Naive thymus-derived CD8-positive, alpha-beta T cell (primary cell): ENCODE results near the gene ARMC9. TPM values are rescaled to one million over a fixed set of nuclear protein-coding genes. Genes with fewer than 3 reads are reported as not detected.
"Not testable (repeated sequence)": the region's sequence is repeated elsewhere in the genome, so short reads cannot be mapped to it uniquely, and the experiment has no call there.

Experiments used
- ATAC-seq, 2 donors: fragments of 150-1000 bp; cut with Tn5 transposase in 1 of 2; sonication (Bioruptor Pico), chemical (Tn5 transposase) in 1 of 2; 1 replicate in 1 of 2; 2 replicates in 1 of 2; pipeline ENCODE4 v1.10.0; 2021; ENCODE audit warnings: mild to moderate bottlenecking in 2 of 2, moderate library complexity in 2 of 2
- POLR2A ChIA-PET: fragments of 350-600 bp; sonication (Branson Sonifier 250); formaldehyde crosslinking; loops from one replicate; lab custom pipeline; 2021; ENCODE audit warnings: antibody characterized with exemption; lab: Charles Lee
- DNase-seq, 10 donors: peaks; one replicate each; pipeline versions ENCODE4 v3.0.0 to v3.0.0-alpha.2; 2020 to 2022
- H3K27ac Mint-ChIP-seq, 10 donors: one replicate each; pipeline ENCODE4 v1.8.0; 2020 to 2022; ENCODE audit warnings: mild to moderate bottlenecking in 10 of 10, mixed read lengths in 10 of 10, moderate library complexity in 4 of 10, inconsistent platforms in 1 of 10
- H3K27me3 Mint-ChIP-seq, 5 donors: one replicate each; pipeline ENCODE4 v1.8.0; 2021 to 2022; ENCODE audit warnings: mixed read lengths in 5 of 5
- H3K36me3 Mint-ChIP-seq, 3 donors: one replicate each; pipeline ENCODE4 v1.8.0; 2020 to 2022; ENCODE audit warnings: mixed read lengths in 3 of 3, mild to moderate bottlenecking in 2 of 3, inconsistent platforms in 1 of 3
- H3K4me1 Mint-ChIP-seq, 4 donors: one replicate each; pipeline ENCODE4 v1.8.0; 2021 to 2022; ENCODE audit warnings: mixed read lengths in 4 of 4
- H3K4me3 Mint-ChIP-seq, 10 donors: one replicate each; pipeline ENCODE4 v1.8.0; 2020 to 2022; ENCODE audit warnings: mild to moderate bottlenecking in 10 of 10, mixed read lengths in 10 of 10, moderate library complexity in 6 of 10, inconsistent platforms in 1 of 10
- H3K9me3 Mint-ChIP-seq, 9 donors: one replicate each; pipeline ENCODE4 v1.8.0; 2020 to 2022; ENCODE audit warnings: mixed read lengths in 9 of 9, mild to moderate bottlenecking in 3 of 9, inconsistent platforms in 1 of 9, moderate library complexity in 1 of 9
- polyA plus RNA-seq, 3 donors: library from polyadenylated mRNA; unstranded; fragments of 300-500 nt; fragmentation: Illumina TruSeq; gene quantifications; one replicate each; pipeline ENCODE4 v1.2.3, GENCODE V29; 2021
- total RNA-seq, 8 experiments: library from RNA in 2 of 8; stranded (reverse) in 2 of 8; gene quantifications; one replicate each; pipeline ENCODE4 v1.2.3 and lab custom pipeline; 2021 to 2026

ARMC9 gene
- total and polyA plus RNA-seq, 5 experiments from 2014 or later = 0.78 to 2.6 (median 2.0) TPM

DNA sequence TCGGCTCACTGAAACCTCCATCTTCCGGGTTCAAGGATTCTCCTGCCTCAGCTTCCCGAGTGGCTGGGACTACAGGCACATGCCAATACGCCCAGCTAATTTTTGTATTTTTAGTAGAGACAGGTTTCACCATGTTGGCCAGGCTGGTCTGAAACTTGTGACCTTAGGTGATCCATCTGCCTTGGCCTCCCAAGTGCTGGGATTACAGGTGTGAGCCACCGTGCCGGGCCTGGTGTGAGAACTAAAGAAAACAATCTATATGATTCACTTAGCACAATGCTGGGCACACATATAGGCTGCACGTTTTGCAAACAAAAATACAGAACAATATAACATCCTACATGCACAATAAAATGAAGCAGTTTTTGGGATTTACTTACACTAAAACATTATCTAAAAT is 1.2 kb upstream of the ARMC9 start:
- POLR2A ChIA-PET = interaction anchor here (1.1 kb wide), 1 partner anchor 267 kb away, joined by 3 read pairs; the partner anchor contains the start of gene NCL
- H3K27ac Mint-ChIP-seq = peak overlapping the region in 1 of 10 donors; percentile 92
- not testable (repeated sequence) for H3K9me3 Mint-ChIP-seq, DNase-seq, H3K27me3 Mint-ChIP-seq, H3K36me3 Mint-ChIP-seq, ATAC-seq
- peak overlapping the region; percentile 87 to 95 (median 92) for H3K4me3 Mint-ChIP-seq
- peaks cover 5 to 16% (median 8%) of the 10 kb centered on the region in 4 donors for H3K4me1 Mint-ChIP-seq

DNA sequence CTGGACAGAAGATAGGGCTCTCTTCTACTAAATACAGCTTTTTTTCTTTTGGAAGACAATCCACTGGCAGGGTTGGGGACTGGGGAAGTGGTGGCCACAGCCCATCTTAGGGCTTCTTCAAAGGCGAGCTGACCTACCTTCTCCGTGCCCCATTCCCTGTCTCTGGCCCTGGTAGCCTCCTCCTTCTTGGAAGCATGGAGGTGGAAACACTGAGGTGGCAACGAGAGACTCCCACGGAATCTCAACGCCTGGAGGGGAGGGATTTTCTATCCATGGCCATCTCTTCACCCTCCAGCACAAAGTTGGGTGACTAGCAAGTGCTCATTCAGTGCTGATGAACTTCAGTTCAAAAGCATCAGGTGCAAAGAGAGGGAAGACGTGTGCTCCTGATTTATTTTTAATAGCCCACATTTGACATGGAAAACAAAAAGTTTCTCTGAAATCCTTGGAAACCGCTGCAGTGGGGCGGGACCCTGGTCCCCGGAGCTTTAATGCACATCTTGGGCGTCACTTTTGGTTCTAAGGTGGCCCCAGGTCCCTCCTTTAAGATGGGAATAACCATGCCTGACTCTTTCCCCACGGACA is 633 bp upstream of the ARMC9 start:
- no peaks in the 10 kb centered on the region for H3K9me3 Mint-ChIP-seq
- H3K4me1 Mint-ChIP-seq = peaks cover 5 to 16% (median 8%) of the 10 kb centered on the region in 4 donors
- H3K4me3 Mint-ChIP-seq = peak overlapping the region; percentile 87 to 95 (median 92)
- peak overlapping the region in 9 of 10 donors; percentile 57 to 93 (median 82) for H3K27ac Mint-ChIP-seq
- POLR2A ChIA-PET = interaction anchor here (1.1 kb wide), 1 partner anchor 266 kb away, joined by 3 read pairs; the partner anchor contains the start of gene NCL
- peak in 1 of 2 donors; percentile 4 for ATAC-seq
- no peak for DNase-seq
- H3K27me3 Mint-ChIP-seq = peaks cover 0 to 8% (median 2%) of the 10 kb centered on the region in 5 donors
- no peaks in the 10 kb centered on the region for H3K36me3 Mint-ChIP-seq

DNA sequence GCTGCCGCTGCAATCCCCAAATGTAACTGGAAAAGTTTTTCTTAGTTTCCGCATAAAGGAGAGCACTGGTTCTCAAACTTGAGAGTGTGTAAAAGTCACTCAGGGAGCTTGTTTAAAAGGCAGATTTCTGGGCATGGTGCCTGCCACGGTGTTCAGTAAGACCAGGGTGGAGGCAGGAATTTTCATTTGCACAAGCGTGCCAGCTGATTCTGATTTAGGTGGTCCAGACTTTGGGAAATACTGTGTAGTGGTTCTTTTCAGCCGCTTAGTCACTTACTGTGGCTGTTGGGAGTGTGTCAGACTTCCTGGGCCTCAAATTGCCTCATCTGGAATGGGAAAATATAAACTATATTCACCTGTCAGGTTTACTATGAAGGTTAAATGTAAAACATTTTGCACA is 788 bp downstream of the ARMC9 start:
- POLR2A ChIA-PET = no interaction called here
- ATAC-seq (no peak), DNase-seq (no peak)
- H3K27me3 Mint-ChIP-seq = peaks cover 0 to 3% (median under 1%) of the 10 kb centered on the region in 5 donors
- H3K4me3 Mint-ChIP-seq = peak overlapping the region; percentile 84 to 95 (median 87)
- no peaks in the 10 kb centered on the region for H3K9me3 Mint-ChIP-seq
- H3K4me1 Mint-ChIP-seq = peaks cover 6 to 16% (median 9%) of the 10 kb centered on the region in 4 donors
- H3K36me3 Mint-ChIP-seq = no peaks in the 10 kb centered on the region
- H3K27ac Mint-ChIP-seq = peak overlapping the region in 9 of 10 donors; percentile 34 to 87 (median 76)

DNA sequence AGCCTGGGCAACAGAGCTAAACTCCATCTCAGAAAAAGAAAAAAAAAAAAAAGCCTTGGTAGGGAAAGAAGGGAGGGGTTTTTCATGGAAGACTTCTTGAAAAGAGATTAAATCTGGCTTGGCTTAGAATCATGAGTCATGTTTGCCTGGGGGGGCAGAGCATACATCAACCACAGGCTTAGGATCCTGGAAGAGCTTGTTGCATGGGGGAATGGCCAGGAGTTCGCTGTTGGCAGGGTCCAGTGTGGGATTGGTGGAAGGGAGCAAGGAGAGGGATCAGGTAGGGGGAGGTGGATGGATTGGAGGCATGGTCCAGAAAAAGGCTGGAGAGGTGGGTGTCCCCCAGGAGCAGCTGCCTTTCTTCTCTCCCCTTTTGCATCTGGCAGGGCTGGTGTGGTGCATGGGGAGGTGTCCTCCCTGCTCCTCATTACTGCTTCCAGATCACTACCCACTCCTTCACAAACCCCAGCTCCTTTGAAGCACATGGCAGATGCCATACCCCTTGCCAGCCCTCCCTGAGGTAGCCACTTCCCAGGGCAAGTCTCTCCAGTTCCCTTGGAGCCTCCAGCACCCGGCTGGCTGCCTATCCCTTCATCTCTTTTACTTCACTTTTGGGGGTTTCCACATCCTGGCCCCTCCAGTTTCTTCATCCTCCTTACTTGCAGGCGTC is 2.5 kb downstream of the ARMC9 start:
- no peak for ATAC-seq
- peak overlapping the region in 3 of 10 donors; percentile 22 to 51 (median 49) for H3K4me3 Mint-ChIP-seq

DNA sequence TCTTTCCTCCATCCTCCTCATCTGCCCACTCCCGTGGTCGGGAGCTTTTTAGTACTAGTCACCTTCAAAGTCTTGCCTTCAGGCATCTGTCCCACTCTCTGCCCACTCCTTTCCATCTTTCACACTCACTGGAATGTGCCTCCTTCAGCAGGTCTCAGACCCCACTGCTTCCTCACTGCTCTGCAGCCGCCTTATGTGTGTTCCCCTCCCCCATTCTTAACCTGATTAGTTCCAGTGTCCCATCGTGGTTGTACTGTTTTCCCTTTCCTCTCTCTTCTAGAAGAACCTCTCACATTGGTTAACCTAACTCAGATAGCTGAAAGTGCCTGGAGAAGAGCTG is 3.0 kb downstream of the ARMC9 start:
- Mint-ChIP-seq H3K9me3 (no peaks in the 10 kb centered on the region), H3K36me3 (no peaks in the 10 kb centered on the region), H3K27ac (peak overlapping the region in 1 of 10 donors; percentile 57), H3K4me3 (peak overlapping the region in 2 of 10 donors; percentile 11 to 51), H3K4me1 (peaks cover 6 to 16% (median 11%) of the 10 kb centered on the region in 4 donors), H3K27me3 (no peaks in the 10 kb centered on the region)
- DNase-seq (no peak), ATAC-seq (no peak)
- POLR2A ChIA-PET = no interaction called here

More for the DNA sequence above, 2.5 kb downstream of the ARMC9 start:
- peak overlapping the region in 1 of 10 donors; percentile 57 for H3K27ac Mint-ChIP-seq
- H3K27me3 Mint-ChIP-seq = no peaks in the 10 kb centered on the region
- H3K9me3 Mint-ChIP-seq = no peaks in the 10 kb centered on the region
- POLR2A ChIA-PET = no interaction called here
- no peak for DNase-seq
- H3K36me3 Mint-ChIP-seq = no peaks in the 10 kb centered on the region
- peaks cover 6 to 16% (median 11%) of the 10 kb centered on the region in 4 donors for H3K4me1 Mint-ChIP-seq

DNA sequence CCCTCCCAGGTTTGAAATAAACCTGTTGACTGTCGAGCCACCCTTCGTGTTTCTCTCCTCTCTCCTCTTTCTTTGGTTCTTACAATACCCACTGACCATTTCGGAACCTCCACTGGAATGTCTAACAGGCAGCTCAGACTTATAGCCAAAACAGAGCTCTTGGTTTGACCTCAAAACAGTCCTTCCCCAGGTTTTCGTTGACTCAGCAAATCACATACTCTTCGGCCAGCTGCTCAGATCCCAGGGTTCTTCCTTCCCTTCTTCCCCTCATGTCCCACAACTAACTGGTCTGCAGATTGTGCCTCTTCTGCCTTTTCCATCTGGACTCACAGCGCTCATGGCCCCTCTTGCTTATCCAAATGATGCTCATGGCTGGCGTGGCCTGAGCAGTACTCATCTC is 4.7 kb downstream of the ARMC9 start:
- POLR2A ChIA-PET = no interaction called here
- Mint-ChIP-seq H3K4me1 (peaks cover 6 to 10% (median 9%) of the 10 kb centered on the region in 4 donors), H3K27ac (peak overlapping the region in 1 of 10 donors; percentile 52), H3K36me3 (peaks cover 0 to 1% (median 0%) of the 10 kb centered on the region in 3 donors), H3K4me3 (no peak overlapping the region), H3K27me3 (no peaks in the 10 kb centered on the region), H3K9me3 (no peaks in the 10 kb centered on the region)
- ATAC-seq = no peak
- DNase-seq = no peak

DNA sequence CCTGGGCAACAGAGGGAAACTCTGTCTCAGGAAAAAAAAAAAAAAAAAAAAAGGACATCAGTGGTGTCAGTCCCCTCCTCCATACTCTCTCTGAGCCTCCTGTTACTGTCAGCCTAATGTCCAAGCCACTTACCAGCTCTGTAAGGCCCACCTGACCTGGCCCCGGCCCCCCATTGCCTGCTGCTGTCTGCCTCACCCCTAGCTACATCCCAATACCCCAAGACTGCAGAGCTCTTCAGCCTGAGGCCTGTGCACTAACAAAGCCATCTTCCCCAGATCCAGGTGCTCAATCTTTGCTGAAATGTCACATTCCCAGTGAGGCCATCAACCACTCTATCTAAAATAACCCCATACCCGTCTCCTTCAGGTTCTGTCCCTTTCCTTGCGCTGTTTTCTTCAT is 5.7 kb downstream of the ARMC9 start:
- H3K9me3 Mint-ChIP-seq = no peaks in the 10 kb centered on the region
- no peak for ATAC-seq
- POLR2A ChIA-PET = interaction anchor here (0.6 to 0.7 kb wide), 2 partner anchors 552 to 590 kb away, joined by 4 to 6 read pairs; no protein-coding TSS in a partner anchor
- H3K4me3 Mint-ChIP-seq = no peak overlapping the region
- DNase-seq = no peak
- H3K4me1 Mint-ChIP-seq = peaks cover under 1 to 6% (median 4%) of the 10 kb centered on the region in 4 donors
- peaks cover 0 to 1% (median 0%) of the 10 kb centered on the region in 3 donors for H3K36me3 Mint-ChIP-seq
- no peaks in the 10 kb centered on the region for H3K27me3 Mint-ChIP-seq
- H3K27ac Mint-ChIP-seq = peak overlapping the region in 2 of 10 donors; percentile 58 to 60

DNA sequence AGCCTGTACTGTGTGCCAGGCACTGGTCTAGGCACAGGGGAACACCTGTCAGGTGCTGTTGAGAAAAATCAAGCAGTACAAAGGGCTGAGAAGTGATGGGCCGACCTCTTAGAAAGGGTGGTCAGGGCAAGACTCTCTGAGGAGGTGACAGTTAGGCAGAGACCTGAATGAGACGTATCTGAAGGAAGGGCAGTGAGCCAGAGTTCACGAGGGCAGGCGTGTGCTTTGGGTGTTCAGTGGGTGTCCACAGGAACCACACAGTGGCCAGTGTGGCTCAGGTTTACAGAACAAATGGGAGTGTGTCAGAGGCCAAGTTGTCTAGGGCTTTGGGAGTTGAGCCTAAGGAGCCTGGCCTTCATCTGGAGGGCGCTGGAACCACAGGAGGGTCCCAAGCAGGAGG is 6.2 kb downstream of the ARMC9 start:
- DNase-seq (no peak), ATAC-seq (no peak)
- Mint-ChIP-seq H3K4me1 (peaks cover 0 to 6% (median 1%) of the 10 kb centered on the region in 4 donors), H3K27me3 (no peaks in the 10 kb centered on the region), H3K36me3 (peaks cover 0 to 1% (median 0%) of the 10 kb centered on the region in 3 donors), H3K9me3 (no peaks in the 10 kb centered on the region), H3K4me3 (no peak overlapping the region), H3K27ac (peak overlapping the region in 1 of 10 donors; percentile 58)
- POLR2A ChIA-PET = no interaction called here

DNA sequence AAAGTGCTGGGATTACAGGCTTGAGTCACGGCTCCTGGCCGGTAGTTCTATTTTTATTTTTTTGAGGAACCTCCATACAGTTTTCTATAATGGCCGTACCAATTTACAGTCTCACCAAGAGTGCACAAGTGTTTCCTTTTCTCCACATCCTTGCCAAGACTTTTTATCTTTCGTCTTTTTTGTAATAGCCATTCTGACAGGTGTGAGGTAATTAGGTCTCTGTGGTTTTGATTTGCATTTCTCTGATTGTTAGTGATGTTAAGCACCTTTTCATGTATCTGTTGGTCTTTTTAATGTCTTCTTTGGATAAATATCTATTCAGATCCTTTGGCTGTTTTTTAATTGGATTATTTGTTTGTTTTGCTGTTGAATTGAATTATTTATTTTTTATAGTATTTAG is 9.3 kb downstream of the ARMC9 start:
- Mint-ChIP-seq H3K4me1 (peaks cover 0 to 4% (median 0%) of the 10 kb centered on the region in 4 donors), H3K36me3 (peaks cover 0 to 2% (median 1%) of the 10 kb centered on the region in 3 donors), H3K4me3 (no peak overlapping the region), H3K9me3 (no peaks in the 10 kb centered on the region), H3K27me3 (no peaks in the 10 kb centered on the region), H3K27ac (peak overlapping the region in 1 of 10 donors; percentile 51)
- DNase-seq (no peak), ATAC-seq (no peak)
- POLR2A ChIA-PET = no interaction called here

DNA sequence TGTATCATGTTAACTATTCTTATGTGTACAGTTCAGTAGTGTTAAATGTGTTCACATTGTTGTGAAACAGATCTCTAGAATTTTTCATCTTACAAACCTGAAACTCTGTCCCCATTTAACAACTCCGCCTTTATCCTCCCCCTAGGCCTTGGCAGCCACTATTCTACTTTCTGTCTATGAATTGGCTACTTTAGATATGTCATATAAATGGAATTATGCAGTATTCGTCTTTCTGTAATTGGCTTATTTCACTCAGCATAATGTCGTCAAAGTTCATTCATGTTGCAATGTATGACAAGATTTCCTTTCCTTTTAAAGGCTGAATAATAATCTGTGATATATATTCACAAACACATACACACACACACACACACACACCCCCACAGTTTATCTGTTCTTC is 12.4 kb downstream of the ARMC9 start:
- no peak overlapping the region for H3K27ac Mint-ChIP-seq

DNA sequence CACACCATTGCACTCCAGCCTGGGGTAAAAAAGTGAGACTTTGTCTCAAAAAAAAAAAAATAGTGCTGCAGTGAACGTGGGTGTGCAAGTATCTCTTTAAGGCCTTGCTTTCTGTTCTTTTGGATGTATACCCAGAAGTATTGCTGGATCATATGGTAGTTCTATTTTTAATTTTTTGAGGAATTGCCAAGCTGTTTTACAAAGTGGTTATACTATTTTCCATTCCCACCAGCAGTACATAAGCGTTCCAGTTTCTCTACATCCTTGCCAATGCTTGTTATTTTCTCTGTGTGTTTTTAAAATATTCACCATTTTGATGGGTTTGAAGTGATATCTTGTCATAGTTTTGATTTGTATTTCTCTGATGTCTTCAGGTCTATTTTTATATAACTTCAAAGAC is 13.1 kb downstream of the ARMC9 start:
- DNase-seq (no peak), ATAC-seq (no peak)

More for the DNA sequence above, 12.4 kb downstream of the ARMC9 start:
- POLR2A ChIA-PET = no interaction called here
- ATAC-seq (no peak), DNase-seq (no peak)
- no peak overlapping the region for H3K4me3 Mint-ChIP-seq
- no peaks in the 10 kb centered on the region for H3K27me3 Mint-ChIP-seq
- peaks cover 0 to 1% (median 0%) of the 10 kb centered on the region in 4 donors for H3K4me1 Mint-ChIP-seq
- peaks cover 0 to 4% (median 1%) of the 10 kb centered on the region in 3 donors for H3K36me3 Mint-ChIP-seq
- no peaks in the 10 kb centered on the region for H3K9me3 Mint-ChIP-seq

DNA sequence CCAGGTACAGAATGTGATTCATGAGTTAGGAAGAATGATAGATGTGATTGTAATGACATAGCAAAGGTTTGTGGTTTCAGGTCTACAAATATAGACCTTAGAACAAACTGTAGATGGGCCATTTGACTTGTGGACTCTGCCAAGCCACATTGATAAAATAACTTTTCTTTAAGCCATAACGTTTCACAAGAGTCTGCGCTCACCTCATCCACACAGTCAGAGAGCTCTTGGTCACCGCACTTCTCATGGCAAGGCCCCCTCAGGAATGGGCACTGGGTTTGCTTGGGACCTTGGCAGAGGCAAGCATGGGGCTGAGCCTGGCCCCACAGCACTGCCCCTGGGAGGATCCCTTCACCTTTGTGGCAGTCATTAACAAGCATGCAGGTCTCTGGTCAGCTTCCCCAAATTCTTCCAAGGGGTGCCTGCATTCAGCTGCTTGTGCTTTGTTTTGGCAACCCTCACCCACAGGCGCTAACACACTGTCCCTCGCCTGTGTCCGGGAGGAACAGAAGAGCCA is 14.0 kb downstream of the ARMC9 start:
- H3K27me3 Mint-ChIP-seq = no peaks in the 10 kb centered on the region
- peaks cover 0 to 1% (median 0%) of the 10 kb centered on the region in 4 donors for H3K4me1 Mint-ChIP-seq
- no peak overlapping the region for H3K27ac Mint-ChIP-seq
- no peak for DNase-seq
- ATAC-seq = no peak
- POLR2A ChIA-PET = no interaction called here
- peaks cover 0 to 4% (median 0%) of the 10 kb centered on the region in 3 donors for H3K36me3 Mint-ChIP-seq
- no peak overlapping the region for H3K4me3 Mint-ChIP-seq
- no peaks in the 10 kb centered on the region for H3K9me3 Mint-ChIP-seq

More for the DNA sequence above, 13.1 kb downstream of the ARMC9 start:
- H3K27ac Mint-ChIP-seq = no peak overlapping the region
- peaks cover 0 to 1% (median 0%) of the 10 kb centered on the region in 4 donors for H3K4me1 Mint-ChIP-seq
- peaks cover 0 to 4% (median 1%) of the 10 kb centered on the region in 3 donors for H3K36me3 Mint-ChIP-seq
- no peak overlapping the region for H3K4me3 Mint-ChIP-seq
- H3K9me3 Mint-ChIP-seq = no peaks in the 10 kb centered on the region
- no peaks in the 10 kb centered on the region for H3K27me3 Mint-ChIP-seq
- POLR2A ChIA-PET = no interaction called here
